ENCODE measurements around the gene RAB10. TPM values are rescaled to one million over a fixed set of nuclear protein-coding genes. Genes with fewer than 3 reads are reported as not detected.

RAB10 gene
- total RNA-seq, 1 donor from 2014 or later = 130 TPM

- H3K27me3 Mint-ChIP-seq (ENCODE audit: unreplicated experiment) = peaks cover 1% of the 10 kb centered on the region
- H3K4me3 Mint-ChIP-seq (ENCODE audit: unreplicated experiment) = no peak overlapping the region
- peaks cover 16% of the 10 kb centered on the region for H3K4me1 Mint-ChIP-seq (ENCODE audit: unreplicated experiment)
- peaks cover 4% of the 10 kb centered on the region for H3K36me3 Mint-ChIP-seq (ENCODE audit: low read depth, unreplicated experiment)
- TF ChIP-seq CTCF (IDR thresholded peaks at IDR 0.05; ENCODE audit: unreplicated experiment) = no peak
- H3K9me3 Mint-ChIP-seq (ENCODE audit: unreplicated experiment) = no peaks in the 10 kb centered on the region
- no peak for DNase-seq (ENCODE audit: low spot score)
- peak overlapping the region; percentile 53 for H3K27ac Mint-ChIP-seq (ENCODE audit: unreplicated experiment)
Observed at GRCh38 chr2:26067980-26068507, 34.2 kb downstream of the RAB10 start.

- TF ChIP-seq CTCF (IDR thresholded peaks at IDR 0.05; ENCODE audit: unreplicated experiment) = no peak
- Mint-ChIP-seq H3K4me1 (ENCODE audit: unreplicated experiment) (peaks cover 23% of the 10 kb centered on the region), H3K9me3 (ENCODE audit: unreplicated experiment) (no peaks in the 10 kb centered on the region), H3K27me3 (ENCODE audit: unreplicated experiment) (peaks cover 1% of the 10 kb centered on the region), H3K4me3 (ENCODE audit: unreplicated experiment) (no peak overlapping the region), H3K36me3 (ENCODE audit: low read depth, unreplicated experiment) (peaks cover 4% of the 10 kb centered on the region), H3K27ac (ENCODE audit: unreplicated experiment) (no peak overlapping the region)
- no peak for DNase-seq (ENCODE audit: low spot score)
Observed at GRCh38 chr2:26068602-26069298, 34.9 kb downstream of the RAB10 start.

- DNase-seq (ENCODE audit: low spot score) = no peak
- H3K4me3 Mint-ChIP-seq (ENCODE audit: unreplicated experiment) = no peak overlapping the region
- peaks cover 38% of the 10 kb centered on the region for H3K4me1 Mint-ChIP-seq (ENCODE audit: unreplicated experiment)
- no peak overlapping the region for H3K27ac Mint-ChIP-seq (ENCODE audit: unreplicated experiment)
- no peaks in the 10 kb centered on the region for H3K9me3 Mint-ChIP-seq (ENCODE audit: unreplicated experiment)
- H3K27me3 Mint-ChIP-seq (ENCODE audit: unreplicated experiment) = peaks cover 2% of the 10 kb centered on the region
- TF ChIP-seq CTCF (IDR thresholded peaks at IDR 0.05; ENCODE audit: unreplicated experiment) = no peak
- peaks cover 7% of the 10 kb centered on the region for H3K36me3 Mint-ChIP-seq (ENCODE audit: low read depth, unreplicated experiment)
Observed at GRCh38 chr2:26070730-26071129, 36.8 kb downstream of the RAB10 start.

- DNase-seq (ENCODE audit: low spot score) = peak; percentile 7
- H3K4me3 Mint-ChIP-seq (ENCODE audit: unreplicated experiment) = no peak overlapping the region
- H3K27me3 Mint-ChIP-seq (ENCODE audit: unreplicated experiment) = peaks cover 3% of the 10 kb centered on the region
Observed at GRCh38 chr2:26072925-26073768, 39.3 kb downstream of the RAB10 start.

More at GRCh38 chr2:26072925-26073768, 39.3 kb downstream of the RAB10 start:
- Mint-ChIP-seq H3K36me3 (ENCODE audit: low read depth, unreplicated experiment) (peaks cover 5% of the 10 kb centered on the region), H3K27ac (ENCODE audit: unreplicated experiment) (peak overlapping the region; percentile 90), H3K9me3 (ENCODE audit: unreplicated experiment) (no peaks in the 10 kb centered on the region), H3K4me1 (ENCODE audit: unreplicated experiment) (peaks cover 33% of the 10 kb centered on the region)
- TF ChIP-seq CTCF (IDR thresholded peaks at IDR 0.05; ENCODE audit: unreplicated experiment) = no peak

Measured in endothelial cell (in vitro differentiated cells).